Endodermal cell (in vitro differentiated cells): ENCODE measurements around the gene STK39. TPM values are rescaled to one million over a fixed set of nuclear protein-coding genes. Genes with fewer than 3 reads are reported as not detected.

Experiments used
- DNase-seq: peaks from one replicate; pipeline ENCODE4 v3.0.0-alpha.2; 2017
- H3K27ac ChIP-seq: 2 replicates; pipeline ENCODE4 v1.5.1; 2013; ENCODE audit warnings: mild to moderate bottlenecking, low read depth, low read length, moderate library complexity
- H3K27me3 ChIP-seq: 2 replicates; pipeline ENCODE4 v1.6.1; 2013; ENCODE audit warnings: mild to moderate bottlenecking, low read length, moderate library complexity; ENCODE audit not compliant: insufficient read depth, control insufficient read depth, poor library complexity, severe bottlenecking
- H3K36me3 ChIP-seq: 2 replicates; pipeline ENCODE4 v1.7.0; 2013; ENCODE audit warnings: mild to moderate bottlenecking, low read length, moderate library complexity; ENCODE audit not compliant: control insufficient read depth, insufficient read depth
- H3K4me1 ChIP-seq: one replicate; pipeline ENCODE4 v1.7.0; 2013; ENCODE audit warnings: low read length; ENCODE audit not compliant: control insufficient read depth, insufficient read depth
- H3K4me3 ChIP-seq: 2 replicates; pipeline ENCODE4 v1.5.1; 2013; ENCODE audit warnings: mild to moderate bottlenecking, low read length, moderate library complexity
- H3K9ac ChIP-seq: 2 replicates; pipeline ENCODE4 v1.6.1; 2013; ENCODE audit warnings: mild to moderate bottlenecking, low read length, moderate library complexity; ENCODE audit not compliant: poor library complexity, severe bottlenecking; ENCODE audit errors: extremely low read depth
- H3K9me3 ChIP-seq: 2 replicates; pipeline ENCODE4 v1.6.1; 2013; ENCODE audit warnings: mild to moderate bottlenecking, low read length, moderate library complexity; ENCODE audit not compliant: control insufficient read depth
- H3K27ac Mint-ChIP-seq: 2 replicates; pipeline ENCODE4 v1.8.0; 2020; ENCODE audit warnings: mixed read lengths
- H3K27me3 Mint-ChIP-seq: 2 replicates; pipeline ENCODE4 v1.8.0; 2021; ENCODE audit warnings: mild to moderate bottlenecking, mixed read lengths; ENCODE audit not compliant: insufficient read depth
- H3K36me3 Mint-ChIP-seq: 2 replicates; pipeline ENCODE4 v1.8.0; 2020; ENCODE audit warnings: low read depth, mixed read lengths
- H3K4me1 Mint-ChIP-seq: 2 replicates; pipeline ENCODE4 v1.8.0; 2020; ENCODE audit warnings: mixed read lengths
- H3K4me3 Mint-ChIP-seq: 2 replicates; pipeline ENCODE4 v1.8.0; 2020; ENCODE audit warnings: mild to moderate bottlenecking, moderate library complexity, mixed read lengths
- H3K9me3 Mint-ChIP-seq: 2 replicates; pipeline ENCODE4 v1.8.0; 2020; ENCODE audit warnings: mild to moderate bottlenecking, mixed read lengths
- CTCF ChIP-seq: fragments of 200-600 bp; sonication (generic); conservative IDR thresholded peaks from 2 replicates; pipeline ENCODE4 v1.5.0; 2021; ENCODE audit warnings: antibody characterized with exemption, mild to moderate bottlenecking
- WGBS, 2 experiments: methylation state at CpG; one replicate each; pipeline versions ENCODE4 v1.1.5 to v1.1.7; 2013; ENCODE audit warnings: missing lambda C conversion rate in 2 of 2, mixed read lengths in 1 of 2; ENCODE audit not compliant: insufficient coverage in 1 of 2, insufficient read length in 1 of 2; 5-methylcytosine and 5-hydroxymethylcytosine counted together
- total RNA-seq, 2 donors: library from RNA; stranded (reverse); fragmentation: NEBNext Ultra II Directional in 1 of 2; extraction: Animal tissue kit (Norgen Biotek cat#: 25700) in 1 of 2; gene quantifications; 2 replicates in 1 of 2; 3 replicates in 1 of 2; pipeline ENCODE4 v1.2.1, GENCODE V29; 2021

Gene STK39
- total RNA-seq, 2 donors from 2014 or later, result 22.3 to 31.5 TPM

DNA sequence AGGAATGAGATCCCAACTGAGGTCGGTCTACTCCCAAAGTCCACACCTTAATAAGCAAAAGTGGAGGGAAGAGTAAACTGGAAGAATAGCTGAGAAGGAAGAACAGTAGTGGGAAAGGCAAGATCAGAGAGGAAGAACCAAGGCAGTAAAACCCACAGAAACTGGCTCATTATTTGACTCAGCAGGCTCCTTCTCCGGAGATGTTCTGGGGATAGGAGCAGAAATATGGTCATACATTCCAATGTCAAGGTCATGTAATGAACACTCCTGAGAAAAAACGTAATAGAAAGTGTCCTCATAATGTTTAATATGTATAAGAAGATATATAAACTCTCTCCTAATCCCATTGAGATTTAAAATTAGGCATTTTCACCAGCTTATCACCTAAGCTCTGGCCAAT, 39.5 kb downstream of the STK39 start:
- Mint-ChIP-seq H3K36me3 (peaks cover 2% of the 10 kb centered on the region), H3K9me3 (no peaks in the 10 kb centered on the region), H3K4me1 (peaks cover 21% of the 10 kb centered on the region), H3K27ac (no peak overlapping the region), H3K4me3 (no peak overlapping the region), H3K27me3 (no peaks in the 10 kb centered on the region)
- Histone ChIP-seq H3K4me3 (no peak overlapping the region), H3K36me3 (no peaks in the 10 kb centered on the region), H3K4me1 (no peaks in the 10 kb centered on the region), H3K27ac (no peak overlapping the region), H3K9ac (no peak overlapping the region), H3K9me3 (no peaks in the 10 kb centered on the region), H3K27me3 (no peaks in the 10 kb centered on the region)
- TF ChIP-seq CTCF, result no peak
- WGBS, 2 experiments, result 86 to 93% methylated on average over 1 to 2 of the region's 3 CpGs
- no peak for DNase-seq

DNA sequence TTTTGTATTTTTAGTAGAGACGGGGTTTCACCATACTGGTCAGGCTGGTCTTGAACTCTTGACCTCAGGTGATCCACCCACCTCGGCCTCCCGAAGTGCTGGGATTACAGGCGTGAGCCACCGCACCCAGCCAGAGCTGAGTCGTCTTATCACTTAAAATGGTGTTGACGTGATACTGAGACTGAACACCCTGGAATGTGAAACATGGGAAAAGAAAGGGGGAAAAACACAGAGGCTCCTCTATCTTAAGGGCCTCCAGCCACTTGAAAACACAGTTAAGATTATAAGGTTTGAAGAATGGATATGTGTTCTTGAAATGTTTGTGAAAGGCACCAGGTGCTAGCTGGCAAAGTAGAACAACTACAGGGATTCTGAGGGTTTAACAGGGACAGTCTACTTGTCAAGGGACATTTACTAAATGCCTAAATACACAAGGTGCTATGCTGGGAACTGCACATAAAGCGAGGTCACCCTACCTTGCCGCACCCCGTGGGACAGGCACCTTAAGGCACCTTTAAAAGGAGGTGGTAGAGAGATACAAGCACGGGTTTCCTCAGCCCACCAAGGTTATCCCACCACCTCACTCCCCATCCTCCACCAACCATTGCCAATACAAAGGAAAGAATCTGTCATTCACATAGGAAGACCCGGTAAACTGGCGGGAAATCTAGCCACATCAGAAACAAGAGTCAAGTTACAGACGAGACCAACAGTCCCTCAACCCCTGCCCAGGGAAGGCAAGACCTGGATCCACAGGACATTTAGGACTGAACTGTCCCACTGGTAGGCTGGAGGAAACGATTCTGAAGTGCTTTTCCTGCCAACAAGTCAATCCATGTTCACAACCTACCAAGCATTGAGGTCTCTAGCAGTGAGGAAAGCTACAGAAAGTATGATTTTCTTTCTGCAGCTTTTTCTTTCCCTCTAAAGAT, 43.4 kb downstream of the STK39 start:
- 78 to 79% methylated on average over 10 to 15 of the region's 15 CpGs for whole genome bisulfite sequencing, 2 experiments
- Histone ChIP-seq H3K9ac (no peak overlapping the region), H3K27ac (no peak overlapping the region), H3K4me1 (no peaks in the 10 kb centered on the region), H3K9me3 (no peaks in the 10 kb centered on the region), H3K4me3 (no peak overlapping the region), H3K36me3 (no peaks in the 10 kb centered on the region), H3K27me3 (no peaks in the 10 kb centered on the region)
- no peaks in the 10 kb centered on the region for H3K27me3 Mint-ChIP-seq
- peaks cover 18% of the 10 kb centered on the region for H3K4me1 Mint-ChIP-seq
- no peak overlapping the region for H3K4me3 Mint-ChIP-seq
- H3K27ac Mint-ChIP-seq, result no peak overlapping the region
- DNase-seq, result peak; percentile 74
- H3K36me3 Mint-ChIP-seq, result peaks cover 2% of the 10 kb centered on the region
- H3K9me3 Mint-ChIP-seq, result no peaks in the 10 kb centered on the region
- TF ChIP-seq CTCF, result no peak

- Mint-ChIP-seq H3K27ac (peak overlapping the region; percentile 73), H3K9me3 (no peaks in the 10 kb centered on the region), H3K27me3 (no peaks in the 10 kb centered on the region), H3K4me1 (peaks cover 15% of the 10 kb centered on the region), H3K36me3 (peaks cover 2% of the 10 kb centered on the region), H3K4me3 (no peak overlapping the region)
- Histone ChIP-seq H3K27me3 (no peaks in the 10 kb centered on the region), H3K4me1 (no peaks in the 10 kb centered on the region), H3K9me3 (no peaks in the 10 kb centered on the region), H3K9ac (no peak overlapping the region), H3K4me3 (no peak overlapping the region), H3K27ac (peak overlapping the region; percentile 59), H3K36me3 (no peaks in the 10 kb centered on the region)
- WGBS, 2 experiments, result 90 to 91% methylated on average over 5 of the region's 5 CpGs
- no peak for DNase-seq
- TF ChIP-seq CTCF, result no peak
These were observed 45.7 kb downstream of the STK39 start for GRCh38 chr2:168201584-168202116.
